ENCODE measurements around the gene PSMA1.

PSMA1 gene

DNA sequence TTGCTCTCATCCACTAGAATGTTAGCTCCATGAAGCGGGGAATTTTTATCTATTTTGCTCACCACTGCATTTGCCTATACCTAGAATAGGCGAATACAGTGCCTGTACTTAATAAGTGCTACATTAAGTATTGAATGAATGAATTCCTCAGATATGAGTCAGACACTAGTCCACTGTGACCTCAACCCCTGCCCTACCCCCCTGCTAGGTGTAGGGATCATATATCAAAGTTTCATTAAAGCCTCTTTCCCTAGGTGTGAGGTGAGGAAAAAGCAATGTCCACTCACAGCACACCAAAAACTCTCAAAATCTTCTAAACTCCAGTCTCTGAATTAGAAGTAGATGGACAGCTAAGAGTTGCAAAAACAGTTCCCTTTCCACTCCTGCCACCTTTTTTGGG, 9.8 kb upstream of the PSMA1 start:
- DNase-seq (ENCODE audit: low read depth), result no peak

GRCh38 chr11:14529321-14529720, 9.1 kb upstream of the PSMA1 start:
- DNase-seq (ENCODE audit: low read depth), result no peak

GRCh38 chr11:14522801-14523200, 2.6 kb upstream of the PSMA1 start:
- DNase-seq (ENCODE audit: low read depth), result no peak

GRCh38 chr11:14522245-14522644, 2.1 kb upstream of the PSMA1 start:
- no peak for DNase-seq (ENCODE audit: low read depth)

DNA sequence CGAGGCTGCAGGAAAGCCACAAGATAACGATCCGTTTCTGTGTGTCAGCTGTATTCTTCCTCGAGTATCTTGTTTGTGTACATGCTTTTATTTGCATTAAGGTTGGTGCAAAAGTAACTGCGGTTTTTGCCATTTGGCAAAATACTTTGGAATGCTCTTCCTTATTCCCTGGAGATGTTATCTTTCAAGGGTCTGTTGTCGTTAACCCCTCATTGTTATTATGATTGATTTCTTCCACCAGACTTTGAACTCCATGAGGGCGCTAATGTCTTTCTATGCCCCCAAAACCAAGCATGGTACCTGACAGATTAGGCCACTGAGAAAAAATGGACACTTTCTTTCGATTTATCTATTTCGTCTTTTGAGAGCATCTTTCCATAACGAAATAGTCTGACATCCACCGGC, 563 bp upstream of the PSMA1 start:
- no peak for DNase-seq (ENCODE audit: low read depth)

GRCh38 chr11:14519597-14519916, 629 bp downstream of the PSMA1 start:
- DNase-seq (ENCODE audit: low read depth), result no peak

GRCh38 chr11:14518820-14519219, 1.4 kb downstream of the PSMA1 start:
- no peak for DNase-seq (ENCODE audit: low read depth)

- DNase-seq (ENCODE audit: low read depth), result no peak
Measured at GRCh38 chr11:14513800-14514199, 6.4 kb downstream of the PSMA1 start.

GRCh38 chr11:14506532-14506931, 13.7 kb downstream of the PSMA1 start:
- DNase-seq (ENCODE audit: low read depth), result no peak

DNA sequence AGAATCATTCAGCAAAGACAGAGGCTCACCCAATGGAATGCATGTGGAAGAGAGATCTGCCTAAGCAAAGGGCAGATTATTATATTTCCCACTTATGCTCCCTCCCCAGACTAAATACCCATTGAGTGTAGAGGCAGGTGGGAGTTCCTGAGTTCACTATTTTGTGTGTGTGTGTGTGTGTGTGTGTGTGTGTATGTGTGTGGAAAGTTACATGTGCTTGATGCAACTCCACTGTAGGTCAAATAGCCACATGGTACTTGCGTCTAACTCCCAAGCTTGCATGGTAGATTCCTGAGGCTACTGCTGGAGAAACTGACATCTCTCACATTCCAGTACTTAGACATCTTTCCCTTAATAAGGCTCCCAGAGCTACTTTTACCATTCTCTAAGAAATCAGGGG, 17.2 kb downstream of the PSMA1 start:
- DNase-seq (ENCODE audit: low read depth), result no peak

DNA sequence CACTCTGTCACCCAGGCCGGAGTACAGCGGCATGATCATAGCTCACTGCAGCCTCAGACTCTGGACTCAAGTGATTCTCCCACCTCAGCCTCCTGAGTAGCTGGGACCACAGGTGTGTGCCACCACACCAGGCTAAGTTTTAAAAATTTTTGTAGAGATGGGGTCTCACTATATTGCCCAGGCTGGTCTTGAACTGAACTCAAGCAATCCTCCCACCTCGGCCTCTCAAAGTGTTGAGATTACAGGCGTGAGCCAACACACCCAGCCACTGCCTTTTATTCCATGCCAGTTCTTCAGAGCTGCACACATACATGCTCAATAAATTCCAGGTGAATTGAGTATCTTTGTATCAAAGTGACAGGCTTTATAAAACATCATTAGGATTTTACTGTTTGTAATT, 18.1 kb downstream of the PSMA1 start:
- DNase-seq (ENCODE audit: low read depth), result no peak

DNA sequence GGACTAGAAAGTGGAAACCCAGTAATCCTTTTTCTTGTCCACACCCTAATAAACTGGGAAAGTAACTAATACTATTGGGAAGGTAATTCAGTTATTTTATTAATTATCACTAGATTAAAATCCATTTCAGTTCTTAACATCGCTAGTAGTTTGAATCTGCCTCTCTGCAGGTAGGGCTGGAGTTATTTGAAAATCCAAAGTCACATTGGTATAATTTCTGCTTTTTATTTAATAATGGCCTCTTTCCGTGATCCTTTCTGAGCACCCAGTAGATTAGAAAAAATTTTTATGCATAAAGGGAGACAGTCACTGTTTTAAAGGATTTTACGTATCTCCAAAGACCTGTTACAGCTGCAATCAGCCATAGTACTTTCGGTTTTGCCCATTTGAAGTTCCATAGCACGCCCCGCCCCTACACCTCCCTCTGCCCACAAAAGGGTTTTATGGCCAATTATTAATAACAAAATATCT, 20.0 kb downstream of the PSMA1 start:
- peak; percentile 50 for DNase-seq (ENCODE audit: low read depth)

- peak; percentile 89 for DNase-seq (ENCODE audit: low read depth)
Measured at GRCh38 chr11:14499560-14500180, 20.5 kb downstream of the PSMA1 start, which contains the start of gene COPB1. TSS of gene COPB1 (minus strand) at chr11:14499811. CDS start at chr11:14498928, 883 bp downstream.

DNA sequence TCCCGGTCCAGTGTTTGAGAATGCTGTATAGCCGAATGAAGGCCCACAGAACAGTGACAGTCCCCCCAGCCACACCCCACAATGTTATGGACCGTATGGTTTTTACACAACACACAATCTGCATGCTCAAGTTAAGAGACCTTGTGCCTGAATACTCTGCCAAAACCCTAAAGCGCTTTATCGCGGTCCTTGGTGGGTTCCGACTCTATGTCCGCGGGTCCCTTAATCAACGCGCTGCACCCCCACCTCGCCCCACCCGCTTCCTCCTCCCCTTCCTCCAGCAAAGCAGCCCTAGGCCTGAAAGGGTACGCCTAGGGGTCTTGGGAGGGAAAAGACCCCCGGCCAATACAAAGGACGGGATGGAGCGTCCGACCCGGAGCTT, 21.0 kb downstream of the PSMA1 start:
- DNase-seq (ENCODE audit: low read depth), result peak; percentile 18

DNA sequence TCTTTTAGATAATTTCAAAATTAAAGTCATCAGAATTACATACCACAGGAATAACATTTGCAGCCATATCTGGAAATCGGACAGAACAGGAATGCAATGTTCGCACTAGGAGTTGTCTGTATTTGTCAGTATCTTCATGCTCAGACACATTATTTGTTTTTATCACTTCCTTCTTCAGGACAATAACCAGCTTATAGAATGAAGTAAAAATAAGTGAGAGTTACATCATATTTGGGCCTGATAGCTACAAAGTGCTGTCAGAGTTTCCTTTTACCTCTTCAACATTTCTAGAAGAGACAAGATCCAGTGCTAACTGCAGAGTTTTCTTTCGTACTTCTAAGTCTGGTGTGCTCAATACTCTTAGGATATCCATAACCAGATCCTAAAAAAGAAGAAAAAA, 39.5 kb downstream of the PSMA1 start:
- no peak for DNase-seq (ENCODE audit: low read depth)

DNA sequence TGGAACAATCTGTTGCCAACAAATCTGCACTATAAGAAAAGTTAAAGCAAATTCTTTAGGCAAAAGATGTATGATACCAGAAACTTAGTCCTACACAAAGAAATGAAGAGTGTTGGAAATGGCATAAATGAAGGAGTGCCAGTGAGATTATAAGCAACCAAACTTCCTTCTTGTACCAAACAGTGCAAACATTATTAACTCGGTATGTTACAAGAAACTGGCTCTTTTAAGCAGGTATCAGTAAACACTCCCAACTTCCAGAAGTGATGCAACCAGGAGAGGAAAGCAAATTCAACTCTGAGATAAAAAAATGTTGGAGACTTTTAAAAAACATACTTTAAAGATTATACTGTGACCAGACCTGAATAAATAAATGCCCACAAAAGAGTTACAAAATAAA, 49.1 kb downstream of the PSMA1 start:
- no peak for DNase-seq (ENCODE audit: low read depth)

GRCh38 chr11:14463623-14464022, 56.6 kb downstream of the PSMA1 start:
- DNase-seq (ENCODE audit: low read depth), result no peak

DNA sequence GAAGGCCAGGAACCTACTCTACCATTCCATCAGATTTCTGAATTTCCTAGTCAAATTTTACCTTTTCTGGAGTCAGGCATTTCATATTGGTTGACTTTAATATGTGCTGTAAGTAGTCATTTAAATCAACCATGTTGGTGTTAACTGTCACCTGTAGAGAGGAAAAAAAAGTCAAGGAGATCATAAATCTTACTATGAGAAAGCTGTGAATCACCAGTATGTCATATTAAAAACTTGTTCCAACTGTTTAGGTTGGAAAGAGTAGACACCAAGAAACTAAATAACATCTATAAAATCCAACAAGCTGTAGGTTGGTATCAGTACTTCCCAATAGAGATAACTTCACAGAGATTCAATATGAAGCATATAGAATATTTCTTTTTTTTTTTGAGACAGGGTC, 60.0 kb downstream of the PSMA1 start:
- DNase-seq (ENCODE audit: low read depth), result no peak

DNA sequence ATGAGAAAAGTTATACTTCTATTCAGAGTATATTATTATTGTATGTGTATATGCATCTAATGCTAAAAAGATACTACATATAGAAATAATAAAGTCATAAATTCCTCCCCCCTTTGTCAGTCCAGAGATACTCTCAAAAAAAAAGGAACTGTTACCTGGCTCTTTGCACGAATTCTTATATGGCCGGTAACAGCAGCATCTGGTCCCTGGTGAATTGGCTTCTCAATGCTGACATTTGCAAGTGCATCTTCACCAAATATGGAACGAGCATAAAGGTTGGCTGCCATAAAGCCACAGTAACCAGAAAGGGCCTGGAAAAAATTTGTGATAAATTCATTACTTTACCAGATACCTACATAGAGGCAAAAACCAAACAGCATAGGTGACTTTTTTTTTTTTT, 61.8 kb downstream of the PSMA1 start:
- no peak for DNase-seq (ENCODE audit: low read depth)

- DNase-seq (ENCODE audit: low read depth), result no peak
Measured at GRCh38 chr11:14455648-14456430, 64.3 kb downstream of the PSMA1 start.

Data from T-helper 22 cell (primary cell).